AG08395 (cell line): ENCODE data around the gene NBEAL2.
A peak's percentile ranks its signal among the peaks of the same experiment; 100 is the strongest.
"Not testable (repeated sequence)": the region's sequence is repeated elsewhere in the genome, so short reads cannot be mapped to it uniquely, and the experiment has no call there.

Experiments used
- DNase-seq: peaks from one replicate; pipeline ENCODE4 v3.0.0; 2012; ENCODE audit warnings: mixed read lengths, low spot score

Gene NBEAL2

DNA sequence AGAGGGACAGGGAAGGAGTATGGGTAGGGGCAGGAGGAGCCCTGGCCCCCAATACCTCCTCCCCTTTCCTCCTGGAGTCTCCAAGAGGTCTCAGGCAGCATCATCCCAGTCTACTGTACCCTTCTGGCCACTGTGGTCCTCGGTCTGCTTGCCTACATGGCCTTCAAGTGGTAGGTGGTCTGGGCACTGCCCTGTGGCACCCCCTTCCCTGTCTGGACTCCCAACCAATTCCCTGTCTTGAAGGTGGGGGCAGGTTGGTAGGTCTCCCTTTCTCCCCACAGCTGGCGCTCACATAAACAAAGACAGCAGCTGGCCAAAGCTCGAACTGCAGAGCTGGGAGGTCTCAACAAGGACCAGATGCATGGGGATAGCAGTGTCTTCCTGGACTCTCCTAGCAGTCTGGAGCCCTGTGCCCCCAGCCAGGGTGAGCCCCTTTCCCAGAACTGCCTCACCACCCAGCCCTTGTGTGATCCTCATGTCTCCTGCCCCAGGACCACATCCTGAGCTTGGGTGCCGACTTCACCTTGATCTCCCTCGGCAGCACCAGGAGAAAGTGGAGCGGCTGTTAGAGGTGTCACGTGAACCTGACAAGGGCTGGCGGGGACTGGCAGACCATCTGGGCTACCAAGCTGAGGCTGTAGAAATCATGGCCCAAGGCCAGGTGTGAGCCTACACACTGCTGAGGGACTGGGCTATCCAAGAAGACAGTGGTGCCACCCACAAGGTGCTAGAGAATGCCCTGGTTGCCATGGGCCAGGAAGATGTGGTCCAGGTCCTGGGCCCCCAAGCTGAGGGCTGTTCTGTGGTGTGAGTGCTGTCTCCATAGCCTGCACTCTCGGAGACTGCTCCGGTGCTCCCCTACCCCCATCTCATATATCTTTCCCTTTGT is 33.1 kb downstream of the NBEAL2 start:
- no peak for DNase-seq

GRCh38 chr3:47013231-47013630 is 33.8 kb downstream of the NBEAL2 start:
- no peak for DNase-seq

- no peak for DNase-seq
These were observed 34.6 kb downstream of the NBEAL2 start for GRCh38 chr3:47014036-47014435.

GRCh38 chr3:47015151-47015550 is 35.7 kb downstream of the NBEAL2 start:
- no peak for DNase-seq

GRCh38 chr3:47016086-47016933 is 36.8 kb downstream of the NBEAL2 start:
- no peak for DNase-seq

GRCh38 chr3:47016934-47017435 is 37.5 kb downstream of the NBEAL2 start:
- peak; percentile 79 for DNase-seq

- no peak for DNase-seq
These were observed 38.2 kb downstream of the NBEAL2 start for GRCh38 chr3:47017504-47018268.

DNA sequence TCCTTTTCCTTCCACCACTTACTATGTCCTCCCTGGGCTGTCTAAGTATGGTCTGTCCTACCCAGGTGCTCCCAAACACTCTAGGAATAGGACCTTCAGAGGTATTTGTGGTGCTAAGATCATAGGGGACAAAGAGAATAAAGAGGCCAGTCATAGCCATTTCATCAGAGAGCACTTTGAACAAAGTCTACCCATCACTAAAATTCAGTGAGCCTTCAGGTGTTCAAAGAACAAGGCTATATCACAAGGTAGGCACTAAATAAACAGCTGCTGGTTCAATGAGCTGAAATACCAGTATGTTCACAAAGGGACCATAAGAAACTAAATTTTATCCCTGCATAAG is 38.8 kb downstream of the NBEAL2 start:
- DNase-seq = no peak

DNA sequence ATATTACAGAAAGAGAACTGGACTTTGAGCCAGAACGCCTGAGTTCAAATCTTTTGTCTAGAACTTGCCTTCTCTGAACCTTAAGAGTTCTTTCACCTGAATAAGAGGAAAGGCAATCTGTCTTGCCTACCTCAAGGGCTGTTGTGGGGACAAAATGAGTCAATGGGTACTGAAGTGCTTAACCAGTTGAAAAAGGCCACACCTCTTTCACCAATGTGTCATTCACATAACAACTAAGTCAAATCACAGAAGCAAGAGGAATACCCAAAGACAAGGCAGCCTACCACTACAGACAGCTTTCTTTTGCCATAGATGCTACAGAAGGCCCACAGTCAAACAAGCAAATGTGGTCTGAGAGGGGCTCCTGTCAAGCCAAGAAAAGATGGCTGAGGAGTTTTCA is 39.7 kb downstream of the NBEAL2 start:
- no peak for DNase-seq

GRCh38 chr3:47020311-47020710 is 40.8 kb downstream of the NBEAL2 start:
- no peak for DNase-seq

DNA sequence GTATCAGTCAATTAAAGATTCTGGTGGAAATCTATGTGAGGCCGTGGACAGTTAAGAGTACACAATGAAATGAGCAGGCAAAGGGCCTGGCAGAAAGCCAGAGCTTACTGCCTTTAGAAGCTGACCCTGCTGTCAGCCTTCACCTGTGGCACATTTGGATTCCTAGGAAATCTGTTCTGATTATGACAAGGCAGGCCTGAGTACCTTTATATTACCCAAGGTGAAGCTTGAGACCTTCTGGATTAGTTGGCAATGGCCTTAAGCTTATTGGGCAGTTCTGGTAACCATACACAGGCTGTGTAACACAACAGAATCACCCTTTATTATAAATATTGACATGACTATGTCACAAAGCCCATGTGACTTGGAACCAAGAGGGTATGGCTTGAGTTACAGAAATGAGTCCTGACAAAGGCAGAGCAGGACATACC is 43.2 kb downstream of the NBEAL2 start:
- no peak for DNase-seq

DNA sequence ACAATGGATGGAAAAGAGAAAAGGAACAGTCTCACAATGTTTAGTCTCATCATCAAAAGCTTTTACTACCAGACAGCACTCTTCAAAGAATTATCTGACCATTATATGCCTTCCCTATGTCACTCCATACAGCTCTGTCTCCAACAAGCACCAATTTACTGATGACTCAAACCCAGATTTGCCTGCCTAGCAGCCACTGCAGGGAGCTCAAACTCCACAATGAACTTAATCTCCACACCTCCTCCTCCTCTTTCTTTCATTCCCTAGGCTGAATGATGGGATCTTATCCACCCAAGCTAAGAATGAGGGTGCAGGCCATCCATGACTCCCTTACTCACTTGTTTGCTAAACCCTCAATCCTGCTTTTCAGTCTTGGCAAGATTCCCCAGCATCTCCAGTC is 45.5 kb downstream of the NBEAL2 start:
- DNase-seq = peak; percentile 39

GRCh38 chr3:47026432-47026831 is 47.0 kb downstream of the NBEAL2 start:
- DNase-seq = not testable (repeated sequence)

- no peak for DNase-seq
These were observed 48.7 kb downstream of the NBEAL2 start for GRCh38 chr3:47028146-47028545.

GRCh38 chr3:47028667-47029066 is 49.2 kb downstream of the NBEAL2 start:
- DNase-seq = no peak

- not testable (repeated sequence) for DNase-seq
These were observed 51.6 kb downstream of the NBEAL2 start for GRCh38 chr3:47031041-47031440.

- no peak for DNase-seq
These were observed 55.5 kb downstream of the NBEAL2 start for GRCh38 chr3:47034868-47035489.

- DNase-seq = no peak
These were observed 56.2 kb downstream of the NBEAL2 start for GRCh38 chr3:47035645-47036044.

GRCh38 chr3:47036145-47036544 is 56.7 kb downstream of the NBEAL2 start:
- DNase-seq = no peak

DNA sequence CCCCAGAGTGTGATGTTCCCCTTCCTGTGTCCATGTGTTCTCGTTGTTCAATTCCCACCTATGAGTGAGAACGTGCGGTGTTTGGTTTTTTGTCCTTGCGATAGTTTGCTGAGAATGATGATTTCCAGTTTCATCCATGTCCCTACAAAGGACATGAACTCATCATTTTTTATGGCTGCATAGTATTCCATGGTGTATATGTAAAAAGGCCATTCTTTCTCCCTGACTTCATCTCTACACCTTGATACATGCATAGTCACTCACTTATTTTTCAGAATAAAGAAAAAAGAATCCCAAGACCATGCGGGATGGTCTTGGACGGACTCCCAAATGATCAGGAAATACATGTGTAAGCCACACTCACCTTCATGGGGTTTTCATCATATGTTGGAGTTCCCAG is 57.8 kb downstream of the NBEAL2 start:
- DNase-seq = not testable (repeated sequence)

GRCh38 chr3:47041114-47041513 is 61.6 kb downstream of the NBEAL2 start:
- DNase-seq = no peak
